Activated T-helper 2 cell treated with anti-CD3 and anti-CD28 coated beads, Interferon-gamma antibody, Interleukin-2, Interleukin-4, amounts not matched to agents 10 μg/mL and 5 μg/mL and 100 μg/mL, durations not matched to agents 14 hours and 24 hours and 36 hours (primary cell): ENCODE results near the gene DLL4. TPM values are rescaled to one million over a fixed set of nuclear protein-coding genes. Genes with fewer than 3 reads are reported as not detected.

Experiments used
- DNase-seq: peaks from one replicate; pipeline ENCODE4 v3.0.0; 2021; ENCODE audit warnings: low spot score
- H3K27ac Mint-ChIP-seq: one replicate; pipeline ENCODE4 v1.8.0; 2021; ENCODE audit warnings: mixed read lengths
- H3K27me3 Mint-ChIP-seq: one replicate; pipeline ENCODE4 v1.8.0; 2021; ENCODE audit warnings: low read depth, mixed read lengths
- H3K36me3 Mint-ChIP-seq: one replicate; pipeline ENCODE4 v1.8.0; 2021; ENCODE audit warnings: low read depth, mixed read lengths
- H3K4me1 Mint-ChIP-seq: one replicate; pipeline ENCODE4 v1.8.0; 2021; ENCODE audit warnings: low read depth, mixed read lengths
- H3K4me3 Mint-ChIP-seq: one replicate; pipeline ENCODE4 v1.8.0; 2021; ENCODE audit warnings: low read depth, mild to moderate bottlenecking, moderate library complexity, mixed read lengths
- H3K9me3 Mint-ChIP-seq: one replicate; pipeline ENCODE4 v1.8.0; 2021; ENCODE audit warnings: mixed read lengths
- intact Hi-C: fragments of 100-400 bp; cut with micrococcal nuclease; formaldehyde crosslinking; loops from one replicate; pipeline ENCODE4 v1.15.1; 2023
- total RNA-seq: library from RNA; stranded (reverse); gene quantifications from 2 replicates; pipeline ENCODE4 v1.2.3, GENCODE V29; 2022

DLL4 gene
- total RNA-seq: 0.14 and 0.37 TPM in 2 replicates

DNA sequence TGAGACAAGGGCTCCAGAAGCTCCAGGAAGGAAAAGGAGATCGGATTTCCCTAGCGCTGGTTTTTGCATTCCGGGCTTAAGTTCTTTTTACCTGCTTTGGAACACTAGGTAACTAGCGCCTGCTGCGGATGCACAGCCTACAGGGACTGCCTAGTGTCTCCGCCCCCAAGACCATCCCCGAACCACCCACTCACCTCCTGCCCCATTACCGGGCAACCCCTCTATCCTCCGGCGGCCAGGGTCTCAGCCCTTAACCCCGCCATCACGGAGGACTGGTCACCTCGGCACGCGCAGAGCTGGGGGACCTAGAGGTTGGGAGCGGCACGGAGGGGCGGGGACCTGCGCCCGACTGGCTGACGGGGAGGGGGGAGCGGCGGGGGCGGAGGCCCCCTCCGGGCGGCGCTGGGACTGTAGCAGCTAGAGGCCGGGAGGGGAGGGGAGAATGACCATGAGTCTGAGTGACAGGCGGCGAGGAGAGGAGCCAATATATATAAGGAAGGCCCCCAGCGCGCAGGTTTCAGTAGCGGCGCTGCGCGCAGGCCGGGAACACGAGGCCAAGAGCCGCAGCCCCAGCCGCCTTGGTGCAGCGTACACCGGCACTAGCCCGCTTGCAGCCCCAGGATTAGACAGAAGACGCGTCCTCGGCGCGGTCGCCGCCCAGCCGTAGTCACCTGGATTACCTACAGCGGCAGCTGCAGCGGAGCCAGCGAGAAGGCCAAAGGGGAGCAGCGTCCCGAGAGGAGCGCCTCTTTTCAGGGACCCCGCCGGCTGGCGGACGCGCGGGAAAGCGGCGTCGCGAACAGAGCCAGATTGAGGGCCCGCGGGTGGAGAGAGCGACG lies at the start of gene DLL4:
Gene DLL4 (plus strand): TSS at position 520 of the 839 bp plus-strand sequence. CDS start 329 bp downstream, outside the sequence.
- Mint-ChIP-seq H3K36me3 (no peaks in the 10 kb centered on the region), H3K9me3 (no peaks in the 10 kb centered on the region), H3K4me1 (peaks cover 36% of the 10 kb centered on the region), H3K27ac (no peak within 1 kb of the TSS), H3K4me3 (peak within 1 kb of the TSS; percentile 73), H3K27me3 (peaks cover 70% of the 10 kb centered on the region)
- intact Hi-C loops: no loop called here
- no peak for DNase-seq

DNA sequence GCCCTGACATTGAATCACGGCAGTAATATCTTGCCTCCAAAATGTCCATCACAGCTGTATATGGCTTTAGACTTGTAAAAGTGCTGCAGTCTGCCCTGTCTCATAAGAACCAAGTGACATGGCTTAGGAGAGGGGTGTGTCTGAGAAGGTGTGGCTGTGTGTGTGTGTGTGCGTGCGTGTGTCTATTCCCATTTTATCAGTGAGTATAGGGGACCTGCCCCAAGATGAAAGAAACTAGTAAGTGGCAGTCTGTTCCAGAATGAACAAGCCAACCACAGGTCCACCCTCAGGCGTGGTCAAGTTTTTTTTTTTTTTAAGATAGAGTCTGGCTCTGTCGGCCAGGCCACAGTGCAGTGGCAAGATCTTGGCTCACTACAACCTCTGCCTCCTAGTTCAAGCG lies 49.5 kb upstream of the DLL4 start:
- no peak overlapping the region for H3K27ac Mint-ChIP-seq
- peaks cover 4% of the 10 kb centered on the region for H3K9me3 Mint-ChIP-seq
- intact Hi-C loops: no loop called here
- DNase-seq: no peak
- H3K36me3 Mint-ChIP-seq: no peaks in the 10 kb centered on the region
- H3K4me3 Mint-ChIP-seq: no peak overlapping the region
- H3K4me1 Mint-ChIP-seq: peaks cover 9% of the 10 kb centered on the region
- peaks cover 2% of the 10 kb centered on the region for H3K27me3 Mint-ChIP-seq

DNA sequence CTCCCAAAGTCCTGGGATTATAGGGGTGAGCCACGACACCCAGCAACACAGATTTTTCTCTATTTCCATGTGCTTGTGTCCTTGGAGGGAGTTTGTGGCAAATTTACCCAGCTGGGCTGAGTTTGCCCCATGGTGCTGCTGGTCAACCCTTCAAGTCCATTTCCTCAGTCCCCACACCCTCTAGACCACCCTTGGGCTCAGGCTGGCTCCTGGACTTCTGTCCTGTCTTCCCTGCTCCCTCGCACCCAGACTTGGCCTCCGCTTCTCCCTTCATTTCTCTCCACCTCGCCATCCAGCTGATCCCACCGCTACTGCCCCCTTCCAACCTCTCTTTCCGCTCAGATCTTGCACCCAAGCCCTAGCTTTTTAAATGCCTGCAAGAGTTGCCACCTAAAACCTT lies 47.8 kb upstream of the DLL4 start:
- no peaks in the 10 kb centered on the region for H3K36me3 Mint-ChIP-seq
- intact Hi-C loops: no loop called here
- no peak for DNase-seq
- peaks cover 4% of the 10 kb centered on the region for H3K9me3 Mint-ChIP-seq
- H3K4me1 Mint-ChIP-seq: peaks cover 15% of the 10 kb centered on the region
- no peak overlapping the region for H3K4me3 Mint-ChIP-seq
- no peak overlapping the region for H3K27ac Mint-ChIP-seq
- peaks cover 2% of the 10 kb centered on the region for H3K27me3 Mint-ChIP-seq

DNA sequence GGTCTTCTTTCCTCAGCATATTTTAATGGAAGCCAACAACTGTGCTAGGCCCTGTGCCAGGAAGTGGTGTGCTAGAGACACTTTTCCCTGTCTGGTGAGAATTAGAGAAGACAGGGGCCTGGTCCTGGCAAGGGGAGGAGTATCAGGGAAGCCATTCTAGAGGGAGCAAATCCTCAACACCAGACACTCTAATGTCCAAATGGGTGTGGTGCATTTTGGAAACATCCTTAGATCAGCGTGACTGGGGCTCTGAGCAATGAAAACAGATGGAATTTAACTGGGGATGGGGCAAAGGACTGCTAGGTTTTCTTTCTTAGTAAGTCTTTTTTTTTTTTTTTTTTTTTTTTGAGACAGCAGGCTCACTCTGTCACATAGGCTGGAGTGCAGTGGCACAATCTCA lies 42.6 kb upstream of the DLL4 start:
- H3K9me3 Mint-ChIP-seq: peaks cover 4% of the 10 kb centered on the region
- no peak for DNase-seq
- no peaks in the 10 kb centered on the region for H3K27me3 Mint-ChIP-seq
- H3K4me1 Mint-ChIP-seq: peaks cover 8% of the 10 kb centered on the region
- H3K4me3 Mint-ChIP-seq: no peak overlapping the region
- intact Hi-C loops: loop anchor here (2.0 kb wide), 1 partner anchor 208 kb away; no protein-coding TSS in a partner anchor
- H3K36me3 Mint-ChIP-seq: no peaks in the 10 kb centered on the region
- no peak overlapping the region for H3K27ac Mint-ChIP-seq

DNA sequence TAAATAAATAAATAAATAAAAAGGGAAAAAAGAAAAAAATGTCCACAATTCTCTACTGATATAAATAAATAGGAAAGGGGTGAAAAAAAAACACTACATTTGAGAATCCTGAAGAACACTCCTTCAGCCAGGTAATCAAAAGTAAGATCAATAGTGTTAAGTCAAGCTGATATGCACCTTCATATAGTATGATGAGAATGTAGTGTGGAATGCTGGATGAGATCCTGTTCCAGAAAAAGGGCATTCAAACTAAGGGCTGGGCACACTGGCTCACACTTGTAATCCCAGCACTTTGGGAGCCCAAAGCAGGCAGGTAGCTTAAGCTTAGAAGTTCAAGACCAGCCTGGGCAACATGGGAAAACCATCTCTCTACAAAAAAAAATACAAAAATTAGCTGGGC lies 40.0 kb upstream of the DLL4 start:
- Mint-ChIP-seq H3K9me3 (no peaks in the 10 kb centered on the region), H3K36me3 (no peaks in the 10 kb centered on the region), H3K27me3 (peaks cover 1% of the 10 kb centered on the region), H3K4me1 (peaks cover 15% of the 10 kb centered on the region), H3K4me3 (no peak overlapping the region), H3K27ac (no peak overlapping the region)
- intact Hi-C loops: no loop called here
- DNase-seq: no peak

DNA sequence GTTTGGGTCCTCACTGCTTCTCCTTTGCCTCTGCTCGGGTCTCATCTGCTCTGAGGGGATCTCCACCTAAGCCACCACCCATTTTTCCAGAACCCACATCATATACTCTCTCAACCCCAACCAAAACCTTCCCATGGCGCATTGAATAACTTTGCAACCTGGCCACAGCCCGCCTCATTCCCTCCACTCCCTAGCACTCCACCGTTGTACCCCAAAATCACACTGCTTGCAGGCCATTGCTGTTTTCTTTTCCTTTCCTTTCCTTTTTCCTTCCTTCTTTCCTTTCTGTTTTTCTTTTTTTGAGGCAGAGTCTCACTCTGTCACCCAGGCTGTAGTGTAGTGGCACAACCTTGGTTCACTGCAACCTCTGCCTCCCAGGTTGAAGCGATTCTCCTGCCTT lies 38.0 kb upstream of the DLL4 start:
- Mint-ChIP-seq H3K27ac (no peak overlapping the region), H3K9me3 (no peaks in the 10 kb centered on the region), H3K4me3 (no peak overlapping the region), H3K27me3 (peaks cover 1% of the 10 kb centered on the region), H3K4me1 (peaks cover 20% of the 10 kb centered on the region), H3K36me3 (peaks cover 3% of the 10 kb centered on the region)
- DNase-seq: no peak
- intact Hi-C loops: loop anchor here (5.0 kb wide), 3 partner anchors 134 to 299 kb away; partner anchors contain the start of genes KNL1, RAD51 and RMDN3

DNA sequence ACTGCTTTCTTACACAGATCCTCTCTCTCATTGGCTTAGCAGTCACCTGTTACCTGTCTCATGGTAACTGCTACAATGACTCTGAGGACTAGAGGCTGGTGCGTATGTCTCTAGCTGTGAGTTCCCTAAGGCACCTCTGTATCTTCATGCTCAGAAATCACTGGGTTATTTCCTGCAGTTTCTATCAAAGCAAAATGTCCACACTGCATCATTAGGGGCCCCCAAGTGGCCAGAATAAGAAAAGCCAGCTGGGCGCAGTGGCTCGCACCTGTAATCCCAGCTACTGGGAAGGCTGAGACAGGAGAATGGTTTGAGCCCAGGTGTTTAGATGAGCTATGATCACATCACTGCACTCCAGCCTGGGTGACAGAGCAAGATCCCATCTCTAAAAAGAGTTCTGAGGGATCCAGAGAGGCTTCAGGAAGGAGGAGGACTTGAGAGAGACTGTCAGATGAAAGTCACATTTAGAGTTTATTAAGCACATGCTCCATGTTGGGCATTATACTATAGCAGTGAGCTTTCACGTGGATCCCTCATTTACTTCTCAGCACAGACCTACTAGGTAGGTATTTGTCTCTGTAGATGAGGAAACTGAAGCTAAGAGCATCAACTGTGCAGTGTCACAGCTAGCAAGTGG lies 37.2 kb upstream of the DLL4 start:
- no peak overlapping the region for H3K4me3 Mint-ChIP-seq
- H3K9me3 Mint-ChIP-seq: no peaks in the 10 kb centered on the region
- peaks cover 1% of the 10 kb centered on the region for H3K27me3 Mint-ChIP-seq
- peaks cover 6% of the 10 kb centered on the region for H3K36me3 Mint-ChIP-seq
- H3K4me1 Mint-ChIP-seq: peaks cover 20% of the 10 kb centered on the region
- no peak for DNase-seq
- no peak overlapping the region for H3K27ac Mint-ChIP-seq
- intact Hi-C loops: loop anchor here (5.0 kb wide), 3 partner anchors 135 to 300 kb away; partner anchors contain the start of genes KNL1, RAD51 and RMDN3

DNA sequence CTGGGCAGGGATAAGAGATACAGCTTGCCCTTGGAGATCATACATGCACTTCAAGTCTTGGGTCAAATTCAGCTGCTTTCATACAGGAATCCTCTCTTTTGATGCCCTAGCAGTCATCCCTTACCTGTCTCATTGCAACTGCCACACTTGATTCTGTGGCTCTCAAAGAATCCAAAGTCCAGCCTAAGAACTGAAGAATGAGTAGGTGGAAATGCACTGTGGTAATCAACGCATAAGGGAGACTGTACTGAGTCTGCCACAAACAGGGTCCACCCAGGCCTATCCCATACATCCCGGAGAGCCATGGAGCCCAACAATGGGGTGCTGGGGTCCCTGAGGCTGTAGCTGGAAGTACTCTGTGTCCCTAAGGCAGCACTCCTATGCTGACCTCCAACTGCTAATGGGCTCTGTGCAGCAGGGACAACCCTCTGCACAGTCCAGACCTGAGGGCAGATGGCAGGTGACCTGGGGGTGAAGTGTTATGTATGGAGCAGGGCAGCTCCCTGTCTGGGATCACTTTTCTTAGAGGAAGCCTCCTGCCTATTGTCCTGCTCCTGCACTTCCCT lies 36.6 kb upstream of the DLL4 start:
- H3K27me3 Mint-ChIP-seq: peaks cover 1% of the 10 kb centered on the region
- peaks cover 20% of the 10 kb centered on the region for H3K4me1 Mint-ChIP-seq
- no peak overlapping the region for H3K27ac Mint-ChIP-seq
- peaks cover 12% of the 10 kb centered on the region for H3K36me3 Mint-ChIP-seq
- DNase-seq: no peak
- intact Hi-C loops: loop anchor here (5.0 kb wide), 3 partner anchors 135 to 300 kb away; partner anchors contain the start of genes KNL1, RAD51 and RMDN3
- H3K4me3 Mint-ChIP-seq: peak overlapping the region; percentile 21
- H3K9me3 Mint-ChIP-seq: no peaks in the 10 kb centered on the region

DNA sequence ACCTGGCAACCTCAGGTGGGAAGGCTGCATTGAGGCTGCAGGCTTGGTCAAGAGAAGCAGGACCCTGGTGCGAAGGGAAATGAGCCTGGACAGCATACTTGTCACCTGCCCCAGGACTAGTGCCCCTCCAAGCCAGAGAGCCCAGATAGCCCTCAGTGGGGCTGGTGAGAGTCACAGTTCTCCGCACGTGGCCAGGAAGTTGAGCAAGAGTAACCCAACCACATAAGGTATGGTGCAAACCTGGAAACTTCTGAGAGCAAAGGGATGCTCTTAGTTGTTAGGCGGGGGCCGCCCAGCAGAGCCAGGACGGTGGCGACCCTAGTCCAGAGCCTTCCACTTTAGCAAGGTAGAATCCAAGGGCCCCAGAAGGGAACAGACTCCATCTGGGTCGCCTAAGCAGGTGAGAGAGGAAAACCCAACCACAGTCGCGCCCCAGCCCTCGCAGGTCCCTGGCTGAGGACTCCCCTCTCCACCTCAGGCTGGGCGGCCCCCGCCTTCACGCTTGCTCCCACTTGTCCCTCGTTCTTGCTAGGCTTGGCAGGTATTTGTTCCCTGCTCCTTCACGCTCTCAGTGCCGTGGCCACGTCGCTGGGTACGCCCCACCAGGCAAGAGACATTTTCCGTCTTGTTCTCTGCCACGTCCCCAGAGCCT lies 36.0 kb upstream of the DLL4 start:
- Mint-ChIP-seq H3K27me3 (peaks cover 1% of the 10 kb centered on the region), H3K27ac (no peak overlapping the region), H3K4me1 (peaks cover 20% of the 10 kb centered on the region), H3K9me3 (no peaks in the 10 kb centered on the region), H3K4me3 (peak overlapping the region; percentile 21), H3K36me3 (peaks cover 17% of the 10 kb centered on the region)
- DNase-seq: no peak
- intact Hi-C loops: loop anchor here (5.0 kb wide), 3 partner anchors 136 to 301 kb away; partner anchors contain the start of genes KNL1, RAD51 and RMDN3

DNA sequence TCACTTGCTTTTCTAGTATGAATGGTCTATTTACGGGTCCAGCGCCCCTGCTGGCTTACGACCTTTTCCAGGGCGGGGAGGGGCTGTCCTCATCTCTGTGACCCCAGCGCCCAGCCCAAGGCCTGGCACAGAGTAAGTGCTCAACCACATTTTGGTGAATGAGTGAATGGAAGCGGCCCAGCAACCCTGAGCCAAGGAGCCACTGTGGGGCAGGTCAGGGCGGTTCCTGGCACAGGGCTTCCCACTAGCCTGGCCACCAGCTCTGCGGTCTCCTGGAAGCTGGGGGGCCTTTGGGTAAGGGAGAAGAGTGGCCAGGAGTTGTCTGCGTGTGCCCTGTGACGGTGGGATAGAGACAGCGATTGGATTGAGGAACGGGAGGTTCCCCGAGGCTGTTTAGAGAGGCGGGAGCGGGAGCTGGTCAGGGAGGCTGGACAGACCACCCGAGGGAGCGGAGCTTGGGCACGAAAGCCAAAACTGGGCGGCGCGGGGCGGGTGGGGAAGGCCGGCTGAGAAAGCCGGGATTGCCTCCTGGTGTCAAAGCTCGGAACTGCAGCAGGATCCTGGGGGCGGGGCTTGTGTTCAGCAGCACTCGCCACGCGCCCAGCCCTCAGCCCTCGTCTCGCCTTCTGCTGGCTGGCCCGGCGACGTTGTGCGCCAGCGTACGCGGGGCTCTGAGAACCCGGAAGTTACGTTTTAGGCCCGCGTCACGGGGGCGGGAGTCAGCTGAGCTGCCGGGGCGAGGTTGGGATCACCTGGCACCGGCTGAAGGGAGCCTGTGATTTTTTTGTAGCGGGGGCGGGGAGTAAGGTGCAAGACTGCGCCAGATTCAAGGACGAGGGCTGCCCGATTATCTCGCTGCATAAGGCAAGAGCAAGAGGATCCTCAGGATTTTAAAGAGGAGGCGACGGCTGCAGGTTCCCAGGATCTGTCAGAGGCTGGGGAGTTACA lies 35.1 kb upstream of the DLL4 start, which contains the start of gene VPS18:
Gene VPS18 (plus strand): TSS at position 718 of the 948 bp plus-strand sequence. CDS start 319 bp downstream, outside the sequence.
- peaks cover 20% of the 10 kb centered on the region for H3K4me1 Mint-ChIP-seq
- peak; percentile 97 for DNase-seq
- peaks cover 1% of the 10 kb centered on the region for H3K27me3 Mint-ChIP-seq
- peak within 1 kb of the TSS; percentile 97 for H3K27ac Mint-ChIP-seq
- peak within 1 kb of the TSS; percentile 100 for H3K4me3 Mint-ChIP-seq
- no peaks in the 10 kb centered on the region for H3K9me3 Mint-ChIP-seq
- peaks cover 24% of the 10 kb centered on the region for H3K36me3 Mint-ChIP-seq
- intact Hi-C loops: loop anchor here (1.0 to 5.0 kb wide), 6 partner anchors 37 to 302 kb away; partner anchors contain the start of genes DNAJC17, KNL1, RAD51 and RMDN3

DNA sequence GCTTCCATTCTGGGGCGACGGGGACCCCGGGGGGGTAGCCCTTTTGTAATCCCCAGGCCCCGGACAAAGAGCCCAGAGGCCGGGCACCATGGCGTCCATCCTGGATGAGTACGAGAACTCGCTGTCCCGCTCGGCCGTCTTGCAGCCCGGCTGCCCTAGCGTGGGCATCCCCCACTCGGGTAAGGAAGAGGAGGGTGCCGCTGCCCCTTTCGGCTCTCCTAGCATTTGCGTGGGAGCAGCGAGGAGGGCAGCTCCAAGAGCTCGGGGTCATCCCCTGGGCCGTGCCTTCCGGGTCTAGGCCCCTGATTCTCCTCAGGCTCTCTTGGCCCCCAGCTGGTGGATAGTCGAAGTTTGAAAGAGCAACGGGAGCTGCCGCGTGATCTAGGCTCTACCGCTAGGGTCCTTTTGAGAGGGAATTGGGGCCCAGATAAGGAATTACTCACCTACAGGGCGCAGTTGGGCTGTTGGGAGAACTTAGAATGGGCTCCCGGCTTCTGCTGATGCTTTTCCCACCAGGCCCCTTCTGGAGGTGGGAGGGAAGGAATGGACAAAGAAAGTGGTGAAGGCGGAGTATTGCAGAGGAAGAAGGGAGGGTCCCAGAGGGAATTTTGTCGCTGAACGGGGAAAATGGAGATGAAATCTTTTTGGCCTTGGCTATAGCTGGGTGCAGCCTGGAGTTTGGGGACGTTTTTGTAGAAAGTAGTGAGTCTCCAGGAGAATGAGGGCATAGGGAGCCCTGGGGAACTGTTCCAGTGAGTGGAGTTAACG lies 34.3 kb upstream of the DLL4 start:
- Mint-ChIP-seq H3K27ac (peak overlapping the region; percentile 97), H3K27me3 (peaks cover 1% of the 10 kb centered on the region), H3K9me3 (no peaks in the 10 kb centered on the region), H3K4me1 (peaks cover 20% of the 10 kb centered on the region), H3K4me3 (peak overlapping the region; percentile 100), H3K36me3 (peaks cover 24% of the 10 kb centered on the region)
- intact Hi-C loops: loop anchor here (1.0 to 5.0 kb wide), 6 partner anchors 38 to 303 kb away; partner anchors contain the start of genes DNAJC17, KNL1, RAD51 and RMDN3
- DNase-seq: peak; percentile 55
